IPS DF 19.7 (cell line): ENCODE measurements around the gene SEH1L.
"Not testable (repeated sequence)": the region's sequence is repeated elsewhere in the genome, so short reads cannot be mapped to it uniquely, and the experiment has no call there.

ENCODE experiments used
- DNase-seq: peaks from one replicate; pipeline ENCODE4 v3.0.0-alpha.2; 2013; ENCODE audit warnings: low read depth, low spot score

The SEH1L gene, protein sequence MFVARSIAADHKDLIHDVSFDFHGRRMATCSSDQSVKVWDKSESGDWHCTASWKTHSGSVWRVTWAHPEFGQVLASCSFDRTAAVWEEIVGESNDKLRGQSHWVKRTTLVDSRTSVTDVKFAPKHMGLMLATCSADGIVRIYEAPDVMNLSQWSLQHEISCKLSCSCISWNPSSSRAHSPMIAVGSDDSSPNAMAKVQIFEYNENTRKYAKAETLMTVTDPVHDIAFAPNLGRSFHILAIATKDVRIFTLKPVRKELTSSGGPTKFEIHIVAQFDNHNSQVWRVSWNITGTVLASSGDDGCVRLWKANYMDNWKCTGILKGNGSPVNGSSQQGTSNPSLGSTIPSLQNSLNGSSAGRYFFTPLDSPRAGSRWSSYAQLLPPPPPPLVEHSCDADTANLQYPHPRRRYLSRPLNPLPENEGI

DNA sequence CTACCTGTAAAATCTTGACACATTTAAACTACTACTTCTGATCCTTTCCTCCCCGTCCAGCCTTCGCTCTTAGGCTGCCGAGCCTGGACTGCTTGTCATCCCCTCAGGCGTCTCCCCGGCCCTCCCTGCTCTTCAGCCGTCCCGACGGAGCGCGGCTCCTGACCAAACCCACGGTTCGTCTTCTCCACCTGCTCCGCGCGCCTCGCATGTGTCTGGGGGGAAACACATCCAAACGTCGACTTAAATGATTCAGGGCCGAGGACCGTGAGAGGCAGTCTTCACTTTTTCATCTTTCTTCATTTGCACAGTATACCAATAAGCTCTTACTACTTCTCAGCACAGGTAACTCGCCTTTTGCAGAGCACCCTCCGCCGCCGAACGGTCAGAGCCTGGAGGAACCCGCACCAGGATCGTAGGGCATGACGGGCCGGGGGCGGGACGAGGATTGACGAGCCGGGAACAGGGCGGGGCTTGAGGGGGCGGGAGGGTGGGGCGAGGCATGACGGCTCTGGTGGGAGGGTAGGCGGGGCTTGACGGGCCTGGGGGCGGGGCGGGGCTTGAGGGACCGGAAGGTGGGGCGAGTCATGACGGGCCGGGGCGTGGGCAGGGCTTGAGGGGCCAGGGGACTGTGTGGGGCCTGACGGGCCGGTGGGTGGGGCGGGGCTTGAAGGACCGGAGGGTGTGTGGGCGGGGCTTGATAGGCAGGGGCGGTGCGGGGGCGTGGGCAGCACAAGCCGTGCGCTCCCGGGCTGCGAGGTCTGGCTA lies at the start of gene SEH1L:
TSS of gene SEH1L (plus strand) at position 727 of the 765 bp plus-strand sequence. CDS start 111 bp downstream, outside the sequence.
- DNase-seq, result no peak

DNA sequence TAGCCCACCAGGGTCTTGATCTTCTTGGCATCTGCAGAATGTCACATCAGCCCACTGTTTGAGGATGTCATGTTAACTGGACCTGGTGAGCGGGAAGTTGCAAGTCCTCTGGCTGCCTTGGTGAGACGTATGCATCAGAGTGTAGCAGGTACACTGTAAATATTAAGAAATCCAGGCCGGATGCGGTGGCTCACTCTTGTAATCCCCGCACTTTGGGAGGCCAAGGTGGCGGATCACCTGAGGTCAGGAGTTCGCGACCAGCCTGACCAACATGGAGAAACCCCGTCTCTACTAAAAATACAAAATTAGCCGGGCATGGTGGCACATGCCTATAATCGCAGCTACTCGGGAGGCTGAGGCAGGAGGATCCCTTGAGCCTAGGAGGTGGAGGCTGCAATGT lies 46.6 kb upstream of the SEH1L start:
- DNase-seq, result not testable (repeated sequence)

- DNase-seq, result no peak
Observed at GRCh38 chr18:12904012-12904516, 43.7 kb upstream of the SEH1L start.

GRCh38 chr18:12906119-12906518 lies 41.7 kb upstream of the SEH1L start:
- DNase-seq, result no peak

GRCh38 chr18:12906773-12907172 lies 41.0 kb upstream of the SEH1L start:
- DNase-seq, result no peak

DNA sequence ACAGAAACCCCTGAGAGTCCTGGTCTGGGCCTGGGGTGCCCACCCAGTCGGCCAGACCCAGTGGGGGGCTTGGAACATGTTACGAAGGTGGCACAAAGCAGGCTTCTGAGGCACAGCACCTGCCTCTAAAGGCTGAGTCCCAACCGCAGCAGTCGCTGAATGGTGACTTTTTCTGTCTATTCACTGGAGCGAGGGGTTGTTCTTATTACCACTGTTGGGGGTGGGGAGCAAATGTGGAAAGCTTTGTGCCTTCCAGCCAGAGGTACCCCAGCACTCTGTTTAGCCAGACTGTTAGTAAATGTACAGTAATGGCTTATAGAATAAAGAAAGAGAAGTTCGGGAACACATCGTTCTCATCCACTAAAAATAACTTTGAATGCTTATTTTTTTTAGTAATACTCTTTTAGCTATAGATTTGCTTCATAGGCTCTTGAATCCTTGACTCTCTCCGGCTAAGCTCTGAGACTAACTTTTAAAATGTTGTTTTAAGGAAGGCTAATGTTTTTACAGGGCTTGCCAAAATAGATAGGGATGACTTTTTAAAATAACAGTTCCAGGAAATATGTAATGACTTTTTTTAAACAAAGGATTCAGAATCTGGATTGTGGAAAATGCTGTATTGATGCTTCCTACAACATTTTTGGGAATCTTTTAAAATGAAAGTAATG lies 40.4 kb upstream of the SEH1L start:
- no peak for DNase-seq

GRCh38 chr18:12908706-12909105 lies 39.1 kb upstream of the SEH1L start:
- DNase-seq, result no peak

- no peak for DNase-seq
Observed at GRCh38 chr18:12911025-12911928, 36.5 kb upstream of the SEH1L start.

- no peak for DNase-seq
Observed at GRCh38 chr18:12911929-12912703, 35.7 kb upstream of the SEH1L start.

- DNase-seq, result no peak
Observed at GRCh38 chr18:12921178-12921577, 26.6 kb upstream of the SEH1L start.

- DNase-seq, result no peak
Observed at GRCh38 chr18:12922266-12922665, 25.5 kb upstream of the SEH1L start.

GRCh38 chr18:12924616-12925015 lies 23.2 kb upstream of the SEH1L start:
- no peak for DNase-seq

DNA sequence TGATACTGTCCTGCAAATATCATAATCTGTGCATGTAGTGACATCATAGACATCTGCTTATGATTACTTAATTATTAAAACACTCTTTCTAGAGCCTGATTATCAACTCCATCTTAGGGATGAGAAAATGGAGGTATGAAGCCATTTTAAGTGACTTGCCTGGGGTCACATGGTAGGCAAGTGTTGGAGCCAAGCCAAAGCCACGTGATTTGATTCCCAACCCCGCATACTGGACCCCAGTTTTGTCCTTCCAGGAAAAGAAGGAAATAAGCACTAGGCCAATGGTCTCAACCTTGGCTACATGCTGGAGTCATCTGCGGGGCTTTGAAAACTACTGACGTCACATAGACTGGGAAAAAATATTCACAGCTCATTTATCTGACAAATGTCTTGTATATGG lies 19.6 kb upstream of the SEH1L start:
- DNase-seq, result no peak

DNA sequence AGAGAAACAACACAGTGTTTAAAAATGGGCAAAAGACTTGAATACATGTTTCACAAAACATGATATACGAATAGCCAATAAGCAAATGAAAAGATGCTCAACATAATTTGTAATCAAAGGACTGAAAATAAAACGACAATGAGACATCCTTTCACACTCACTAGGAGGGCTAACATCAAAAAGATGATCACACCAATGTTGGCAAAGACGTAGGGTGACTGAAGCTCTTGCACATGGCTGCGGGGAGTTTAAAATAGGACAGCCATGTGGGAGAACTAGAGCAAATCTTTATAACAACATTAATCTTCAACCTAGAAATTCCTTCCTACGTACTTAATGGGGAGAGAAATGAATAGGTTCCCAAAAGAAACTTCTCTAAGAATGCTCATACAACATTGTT lies 19.2 kb upstream of the SEH1L start:
- no peak for DNase-seq

GRCh38 chr18:12929477-12930083 lies 18.2 kb upstream of the SEH1L start:
- DNase-seq, result no peak

DNA sequence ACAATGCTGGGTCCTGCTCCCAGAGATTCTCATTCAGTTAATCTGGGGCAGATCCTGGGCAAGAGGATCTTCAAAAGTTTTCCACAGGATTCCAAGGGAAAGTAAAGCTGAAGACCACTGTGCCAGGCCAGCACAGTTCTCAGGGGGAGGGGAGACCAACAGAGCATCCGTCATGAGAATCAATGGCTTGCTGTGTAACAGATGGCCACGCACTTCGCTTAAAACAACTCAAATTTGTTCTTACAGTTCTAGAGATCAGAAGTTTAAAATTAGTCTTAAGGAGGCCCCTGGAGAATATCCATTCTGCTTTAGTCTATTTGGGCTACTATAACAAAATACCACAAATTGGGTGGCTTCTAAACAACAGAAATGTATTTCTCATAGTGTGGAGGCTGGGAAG lies 17.4 kb upstream of the SEH1L start:
- DNase-seq, result no peak

- no peak for DNase-seq
Observed at GRCh38 chr18:12930908-12931307, 16.9 kb upstream of the SEH1L start.

GRCh38 chr18:12933327-12933726 lies 14.5 kb upstream of the SEH1L start:
- no peak for DNase-seq

DNA sequence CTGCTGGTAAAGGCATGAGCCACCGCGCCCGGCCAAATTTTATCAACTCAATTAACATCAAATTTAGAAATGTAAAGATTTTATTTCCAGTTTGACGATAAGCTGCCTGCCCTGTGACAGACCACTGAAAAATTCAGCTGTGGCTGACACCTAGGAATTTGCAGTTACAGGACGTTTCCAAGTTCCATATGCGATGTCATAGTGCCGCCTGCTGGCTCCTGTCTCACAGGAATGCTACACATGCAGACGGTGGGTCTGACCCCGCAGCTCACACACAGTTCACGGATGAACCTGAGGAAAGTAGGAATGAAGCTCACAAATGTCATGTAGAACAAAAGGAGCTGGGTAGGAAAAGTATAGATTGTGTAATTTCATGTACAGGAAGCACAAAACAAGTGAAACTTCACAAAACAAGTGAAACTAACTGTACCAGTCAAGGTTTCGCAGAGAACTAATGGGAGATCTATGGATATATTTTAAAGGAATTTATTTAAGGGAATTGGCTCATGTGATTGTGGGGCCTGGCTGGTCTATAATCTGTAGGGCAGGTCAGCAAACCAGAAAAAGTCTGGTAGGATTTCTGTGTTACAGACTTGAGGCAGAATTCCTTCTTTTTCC lies 13.2 kb upstream of the SEH1L start:
- no peak for DNase-seq
